Pancreas (tissue), 10 donors: Measurements from ENCODE around the gene UPK2. TPM values are rescaled to one million over a fixed set of nuclear protein-coding genes. Genes with fewer than 3 reads are reported as not detected.
"Not testable (repeated sequence)": the region's sequence is repeated elsewhere in the genome, so short reads cannot be mapped to it uniquely, and the experiment has no call there.

Source experiments
- ATAC-seq, 4 donors: fragments of 200-7000 bp; cut with Tn5 transposase; one replicate each; pipeline versions ENCODE4 v1.8.0 to v1.9.1; 2020; ENCODE audit warnings: mild to moderate bottlenecking in 4 of 4, moderate library complexity in 4 of 4
- DNase-seq, 6 donors: peaks; one replicate each; pipeline ENCODE4 v3.0.0-alpha.2; 2020
- FAIRE-seq: peaks from 2 replicates; lab custom pipeline; 2012; peaks lifted over from hg19 to GRCh38; lab: Jason Lieb, UNC
- H3K27ac ChIP-seq, 4 donors: fragments of 200-600 bp; sonication (generic); 1 replicate in 3 of 4; 2 replicates in 1 of 4; pipeline versions ENCODE4 v1.5.0 to v1.8.0; 2020
- H3K27me3 ChIP-seq, 4 donors: fragments of 200-600 bp; one replicate each; pipeline ENCODE4 v1.8.0; 2021
- H3K36me3 ChIP-seq, 3 donors: fragments of 200-600 bp; sonication (generic) in 1 of 3; one replicate each; pipeline versions ENCODE4 v1.5.0 to v1.8.0; 2020 to 2021
- H3K4me1 ChIP-seq, 3 donors: fragments of 200-600 bp; one replicate each; pipeline ENCODE4 v1.8.0; 2021
- H3K4me3 ChIP-seq, 4 donors: fragments of 200-600 bp; sonication (generic) in 2 of 4; one replicate each; pipeline versions ENCODE4 v1.5.0 to v1.8.0; 2020 to 2021
- H3K9me3 ChIP-seq, 4 donors: fragments of 200-600 bp; one replicate each; pipeline ENCODE4 v1.8.0; 2021
- CTCF ChIP-seq, 4 donors: fragments of 200-600 bp; sonication (generic) in 3 of 4; IDR thresholded peaks; one replicate each; pipeline versions ENCODE4 v1.5.0 to v1.8.0; 2021; ENCODE audit warnings: antibody characterized with exemption in 4 of 4
- WGBS, 2 donors: extraction: QIAGEN DNeasy Blood & Tissue Kit; methylation state at CpG; one replicate each; pipeline ENCODE4 v1.1.7; 2013; 5-methylcytosine and 5-hydroxymethylcytosine counted together
- intact Hi-C, 3 donors: fragments of 100-400 bp; cut with DNase I; formaldehyde crosslinking; loops; one replicate each; pipeline versions ENCODE4 v1.11.1 to v1.14.2; 2022
- polyA plus RNA-seq, 2 donors: library from polyadenylated mRNA; stranded (reverse); fragments of 200-250 nt; gene quantifications; one replicate each; pipeline ENCODE4 v1.2.3, GENCODE V29; 2013
- total RNA-seq, 6 donors: library from RNA; stranded (reverse); fragmentation: NEBNext Ultra II Directional in 4 of 6; extraction: Animal tissue kit (Norgen Biotek cat#: 25700) in 4 of 6; gene quantifications; one replicate each; pipeline versions ENCODE4 v1.2.1 to v1.2.4, GENCODE V29; 2021 to 2023
- donor health status: healthy with polysubstance abuse.
- donor health status: DM: no; HTN: no; CAD: no; lungs with moderate emphysema.
- donor health status: DM: no; HTN: no; CAD: no.
- donor health status: control.
- donor health status: control.
- donor health status: Bipolar disorder and iron deficiency.
- donor health status: DM: yes; HTN: yes; CAD: no.
- donor health status: DM: no; HTN: no; CAD: no.
- donor health status: DM: no; HTN: no; CAD: no.
- donor health status: DM: yes; HTN: yes; CAD: no.

Gene UPK2
- total and polyA plus RNA-seq, 8 donors, result 0.09 to 0.19 (median 0.16) TPM; not detected in 5

GRCh38 chr11:118939953-118940598, 16.0 kb upstream of the UPK2 start:
- ATAC-seq (peak in 2 of 4 donors; percentile 54 to 60), DNase-seq (no peak), FAIRE-seq (no peak)
- H3K4me1 ChIP-seq, result no peaks in the 10 kb centered on the region
- intact Hi-C loops, result loop anchor here in 1 of 3 donors (5.0 kb wide), 1 partner anchor 38 kb away; no protein-coding TSS in a partner anchor
- WGBS, 2 donors, result 50 to 68% methylated on average over 10 to 13 of the region's 13 CpGs
- no peak overlapping the region for H3K27ac ChIP-seq
- H3K4me3 ChIP-seq, result no peak overlapping the region
- no peak for TF ChIP-seq CTCF (IDR thresholded peaks at IDR 0.05)
- H3K36me3 ChIP-seq, result no peaks in the 10 kb centered on the region
- H3K27me3 ChIP-seq, result no peaks in the 10 kb centered on the region
- H3K9me3 ChIP-seq, result no peaks in the 10 kb centered on the region

- TF ChIP-seq CTCF (IDR thresholded peaks at IDR 0.05), result no peak
- H3K4me1 ChIP-seq, result no peaks in the 10 kb centered on the region
- DNase-seq (no peak), FAIRE-seq (no peak), ATAC-seq (no peak)
- H3K27ac ChIP-seq, result no peak overlapping the region
- no peaks in the 10 kb centered on the region for H3K9me3 ChIP-seq
- no peak overlapping the region for H3K4me3 ChIP-seq
- H3K27me3 ChIP-seq, result no peaks in the 10 kb centered on the region
- H3K36me3 ChIP-seq, result no peaks in the 10 kb centered on the region
- 38 to 43% methylated on average over 1 to 2 of the region's 2 CpGs for WGBS, 2 donors
- intact Hi-C loops, result no loop called here
These were observed 9.0 kb upstream of the UPK2 start for GRCh38 chr11:118947091-118947490.

GRCh38 chr11:118948000-118948399, 8.1 kb upstream of the UPK2 start:
- 80 to 84% methylated on average over 3 of the region's 3 CpGs for whole genome bisulfite sequencing, 2 donors
- Histone ChIP-seq H3K27me3 (no peaks in the 10 kb centered on the region), H3K9me3 (no peaks in the 10 kb centered on the region), H3K27ac (no peak overlapping the region), H3K36me3 (no peaks in the 10 kb centered on the region), H3K4me3 (no peak overlapping the region), H3K4me1 (no peaks in the 10 kb centered on the region)
- DNase-seq (no peak), ATAC-seq (no peak), FAIRE-seq (no peak)
- intact Hi-C loops, result no loop called here
- no peak for TF ChIP-seq CTCF (IDR thresholded peaks at IDR 0.05)

GRCh38 chr11:118953265-118953664, 2.8 kb upstream of the UPK2 start:
- no peak overlapping the region for H3K4me3 ChIP-seq
- DNase-seq (peak in 1 of 6 donors; percentile 10), ATAC-seq (no peak), FAIRE-seq (no peak)
- no peak for TF ChIP-seq CTCF (IDR thresholded peaks at IDR 0.05)
- WGBS, 2 donors, result 46 to 57% methylated on average over 4 to 6 of the region's 6 CpGs
- intact Hi-C loops, result loop anchor here in 1 of 3 donors (10.0 kb wide), 1 partner anchor 258 kb away; no protein-coding TSS in a partner anchor
- no peaks in the 10 kb centered on the region for H3K36me3 ChIP-seq
- no peak overlapping the region for H3K27ac ChIP-seq
- H3K4me1 ChIP-seq, result no peaks in the 10 kb centered on the region
- no peaks in the 10 kb centered on the region for H3K27me3 ChIP-seq
- no peaks in the 10 kb centered on the region for H3K9me3 ChIP-seq

GRCh38 chr11:118953976-118954375, 2.1 kb upstream of the UPK2 start:
- not testable (repeated sequence) for H3K4me3 ChIP-seq, H3K36me3 ChIP-seq, H3K27me3 ChIP-seq, H3K27ac ChIP-seq, ATAC-seq, FAIRE-seq, H3K9me3 ChIP-seq, H3K4me1 ChIP-seq
- intact Hi-C loops, result loop anchor here in 1 of 3 donors (10.0 kb wide), 1 partner anchor 259 kb away; no protein-coding TSS in a partner anchor
- peak in 1 of 6 donors; percentile 21 for DNase-seq
- 72 to 85% methylated on average over 6 of the region's 6 CpGs for WGBS, 2 donors
